B cell (primary cell): ENCODE data around the gene PRSS33. TPM values are rescaled to one million over a fixed set of nuclear protein-coding genes. Genes with fewer than 3 reads are reported as not detected.

Source experiments
- ATAC-seq: fragments of 200-7000 bp; cut with Tn5 transposase; one replicate; pipeline ENCODE4 v1.10.0; 2021; ENCODE audit warnings: low read depth, mild to moderate bottlenecking, moderate number of reproducible peaks, moderate library complexity
- CTCF ChIA-PET: fragments of 350-600 bp; sonication (Branson Sonifier 250); formaldehyde crosslinking; loops from one replicate; lab custom pipeline; 2021; ENCODE audit warnings: antibody characterized with exemption, inconsistent platforms; lab: Charles Lee
- POLR2A ChIA-PET: fragments of 350-600 bp; sonication (Branson Sonifier 250); formaldehyde crosslinking; loops from one replicate; lab custom pipeline; 2021; ENCODE audit warnings: antibody characterized with exemption; lab: Charles Lee
- DNase-seq: peaks from one replicate; pipeline ENCODE4 v3.0.0; 2013
- H2AFZ ChIP-seq: 2 replicates; pipeline ENCODE4 v1.6.1; 2012; ENCODE audit warnings: mild to moderate bottlenecking, low read depth, low read length; ENCODE audit not compliant: insufficient read depth, poor library complexity, severe bottlenecking
- H3K27ac ChIP-seq, 2 donors: 1 replicate in 1 of 2; 2 replicates in 1 of 2; pipeline ENCODE4 v1.5.1; 2012 to 2013; ENCODE audit warnings: low read length in 2 of 2, mild to moderate bottlenecking in 2 of 2, moderate library complexity in 1 of 2
- H3K27me3 ChIP-seq, 4 experiments: fragments of 200-600 bp in 1 of 4; sonication (generic) in 1 of 4; replicated peaks in 1 of 4; 1 replicate in 2 of 4; 2 replicates in 2 of 4; pipeline versions ENCODE4 v1.6.1 to v1.7.0; 2013 to 2016; ENCODE audit warnings: low read length in 3 of 4, mild to moderate bottlenecking in 2 of 4, mixed read lengths in 1 of 4, moderate library complexity in 1 of 4; ENCODE audit not compliant: insufficient read depth in 4 of 4, control insufficient read depth in 3 of 4; ENCODE audit errors: control extremely low read depth in 1 of 4
- H3K36me3 ChIP-seq, 2 experiments: replicated peaks in 1 of 2; 1 replicate in 1 of 2; 2 replicates in 1 of 2; pipeline versions ENCODE4 v1.6.1 to v1.7.1; 2013; ENCODE audit warnings: low read length in 1 of 2; ENCODE audit not compliant: insufficient read depth in 2 of 2, control insufficient read depth in 1 of 2; ENCODE audit errors: control extremely low read depth in 1 of 2, extremely low read depth in 1 of 2
- H3K4me1 ChIP-seq, 2 donors: fragments of 200-600 bp in 1 of 2; sonication (generic) in 1 of 2; 1 replicate in 1 of 2; 2 replicates in 1 of 2; pipeline versions ENCODE4 v1.5.1 to v1.6.1; 2013 to 2017; ENCODE audit warnings: low read length in 2 of 2; ENCODE audit not compliant: control insufficient read depth in 2 of 2, insufficient read depth in 2 of 2
- H3K4me2 ChIP-seq: replicated peaks from 2 replicates; pipeline ENCODE3; 2012; ENCODE audit warnings: mild to moderate bottlenecking, low read depth, low read length; ENCODE audit not compliant: poor library complexity, severe bottlenecking
- H3K4me3 ChIP-seq, 5 experiments: fragments of 200-600 bp in 1 of 5; sonication (generic) in 1 of 5; 1 replicate in 3 of 5; 2 replicates in 2 of 5; pipeline versions ENCODE4 v1.5.1 to v1.7.0; 2011 to 2016; ENCODE audit warnings: low read length in 4 of 5, mild to moderate bottlenecking in 4 of 5, low read depth in 2 of 5, control low read depth in 1 of 5, moderate library complexity in 1 of 5; ENCODE audit not compliant: insufficient read depth in 1 of 5; ENCODE audit errors: control extremely low read depth in 1 of 5, extremely low read depth in 1 of 5
- H3K79me2 ChIP-seq: fragments of 200-600 bp; sonication (generic); one replicate; pipeline ENCODE4 v1.6.0; 2016; ENCODE audit warnings: low read length; ENCODE audit not compliant: control insufficient read depth, insufficient read depth
- H3K9ac ChIP-seq: fragments of 200-600 bp; sonication (generic); 2 replicates; pipeline ENCODE4 v1.6.1; 2017; ENCODE audit warnings: mild to moderate bottlenecking, low read length, moderate library complexity
- H3K9me3 ChIP-seq, 3 donors: one replicate each; pipeline versions ENCODE4 v1.6.1 to v1.7.1; 2013; ENCODE audit warnings: low read length in 2 of 3; ENCODE audit not compliant: control insufficient read depth in 2 of 3, insufficient read depth in 1 of 3; ENCODE audit errors: control extremely low read depth in 1 of 3
- H4K20me1 ChIP-seq: 2 replicates; pipeline ENCODE4 v1.6.0; 2012; ENCODE audit warnings: mild to moderate bottlenecking, low read length; ENCODE audit not compliant: insufficient read depth, control insufficient read depth, poor library complexity, severe bottlenecking
- H3K27ac Mint-ChIP-seq: one replicate; pipeline ENCODE4 v1.8.0; 2021; ENCODE audit warnings: mixed read lengths
- H3K27me3 Mint-ChIP-seq: one replicate; pipeline ENCODE4 v1.8.0; 2021; ENCODE audit warnings: mixed read lengths
- H3K4me1 Mint-ChIP-seq: one replicate; pipeline ENCODE4 v1.8.0; 2021; ENCODE audit warnings: mixed read lengths
- H3K4me3 Mint-ChIP-seq: one replicate; pipeline ENCODE4 v1.8.0; 2021; ENCODE audit warnings: mixed read lengths
- H3K9me3 Mint-ChIP-seq: one replicate; pipeline ENCODE4 v1.8.0; 2022; ENCODE audit warnings: mixed read lengths; ENCODE audit not compliant: insufficient read depth
- CTCF ChIP-seq: fragments of 200-600 bp; IDR thresholded peaks from one replicate; pipeline ENCODE4 v1.8.0; 2022; ENCODE audit warnings: antibody characterized with exemption, mild to moderate bottlenecking
- EZH2 ChIP-seq: IDR thresholded peaks from 2 replicates; pipeline ENCODE4 v1.6.1; 2012; ENCODE audit warnings: borderline replicate concordance, low read depth, mild to moderate bottlenecking, moderate library complexity, low read length; ENCODE audit not compliant: insufficient read depth, poor library complexity, severe bottlenecking
- WGBS: methylation state at CpG from one replicate; pipeline ENCODE4 v1.1.5; 2013; ENCODE audit warnings: missing lambda C conversion rate; ENCODE audit not compliant: insufficient coverage; 5-methylcytosine and 5-hydroxymethylcytosine counted together
- intact Hi-C: fragments of 100-400 bp; cut with micrococcal nuclease; formaldehyde crosslinking; loops from one replicate; pipeline ENCODE4 v1.10.0; 2022
- polyA plus RNA-seq: library from polyadenylated mRNA; depleted of rRNA; stranded (reverse); fragments of >200 nt; gene quantifications from 2 replicates; pipeline ENCODE4 v1.2.3, GENCODE V29; 2012
- total RNA-seq, 2 donors: library from RNA; stranded (reverse); fragments of 120-200 nt in 1 of 2; gene quantifications; 1 replicate in 1 of 2; 2 replicates in 1 of 2; pipeline versions ENCODE4 v1.2.3 to v1.2.4, GENCODE V29; 2013 to 2022

PRSS33 gene
- total and polyA plus RNA-seq, 2 donors (not counting 1 experiment from before 2014, with no cell fraction given) = not detected

GRCh38 chr16:2833776-2834175 is 46.4 kb upstream of the PRSS33 start:
- no peak overlapping the region for H3K27ac Mint-ChIP-seq
- H3K79me2 ChIP-seq = no peaks in the 10 kb centered on the region
- CTCF ChIA-PET = no interaction called here
- intact Hi-C loops = no loop called here
- peaks cover 0 to 55% (median 5%) of the 10 kb centered on the region in 4 experiments for H3K27me3 ChIP-seq
- H3K4me3 Mint-ChIP-seq = no peak overlapping the region
- no peaks in the 10 kb centered on the region for H3K4me1 ChIP-seq
- no peaks in the 10 kb centered on the region for H3K36me3 ChIP-seq
- POLR2A ChIA-PET = no interaction called here
- H3K4me1 Mint-ChIP-seq = no peaks in the 10 kb centered on the region
- ATAC-seq (no peak), DNase-seq (no peak)
- H3K27ac ChIP-seq = no peak overlapping the region
- H3K9ac ChIP-seq = no peak overlapping the region
- H4K20me1 ChIP-seq = no peaks in the 10 kb centered on the region
- H3K4me2 ChIP-seq = no peak overlapping the region
- WGBS = 71% methylated on average over 4 of the region's 7 CpGs
- no peak overlapping the region for H3K4me3 ChIP-seq
- TF ChIP-seq CTCF (no peak), EZH2 (no peak)
- H2AFZ ChIP-seq = no peak overlapping the region
- H3K9me3 Mint-ChIP-seq = no peaks in the 10 kb centered on the region
- H3K9me3 ChIP-seq = no peaks in the 10 kb centered on the region
- H3K27me3 Mint-ChIP-seq = peaks cover 45% of the 10 kb centered on the region

- H3K79me2 ChIP-seq = no peaks in the 10 kb centered on the region
- CTCF ChIA-PET = no interaction called here
Observed at GRCh38 chr16:2831203-2831602, 43.8 kb upstream of the PRSS33 start.

More at GRCh38 chr16:2831203-2831602, 43.8 kb upstream of the PRSS33 start:
- 95% methylated on average over 15 of the region's 15 CpGs for WGBS
- no peak overlapping the region for H2AFZ ChIP-seq
- no peak for DNase-seq
- Mint-ChIP-seq H3K4me3 (no peak overlapping the region), H3K4me1 (no peaks in the 10 kb centered on the region), H3K27ac (no peak overlapping the region), H3K9me3 (no peaks in the 10 kb centered on the region), H3K27me3 (peaks cover 27% of the 10 kb centered on the region)
- TF ChIP-seq CTCF (no peak), EZH2 (no peak)
- H3K9me3 ChIP-seq = no peaks in the 10 kb centered on the region
- no peaks in the 10 kb centered on the region for H3K4me1 ChIP-seq
- H3K4me2 ChIP-seq = no peak overlapping the region
- H3K36me3 ChIP-seq = no peaks in the 10 kb centered on the region
- POLR2A ChIA-PET = no interaction called here
- no peak overlapping the region for H3K9ac ChIP-seq
- intact Hi-C loops = no loop called here
- peaks cover 0 to 34% (median 5%) of the 10 kb centered on the region in 4 experiments for H3K27me3 ChIP-seq
- H3K27ac ChIP-seq = no peak overlapping the region
- no peaks in the 10 kb centered on the region for H4K20me1 ChIP-seq
- no peak for ATAC-seq
- H3K4me3 ChIP-seq = no peak overlapping the region
